Islet of Langerhans (tissue), 1 donor: ENCODE results near the gene HADHA.
"Not testable (repeated sequence)": the region's sequence is repeated elsewhere in the genome, so short reads cannot be mapped to it uniquely, and the experiment has no call there.

Experiments used
- FAIRE-seq: peaks from one replicate; lab custom pipeline; 2011; peaks lifted over from hg19 to GRCh38; lab: Jason Lieb, UNC

Gene HADHA

GRCh38 chr2:26244309-26245230, at the start of gene HADHA, which contains the start of gene HADHB:
HADHA (minus strand) TSS chr2:26244632; CDS start chr2:26244596, 36 bp downstream.
HADHB (plus strand) TSS chr2:26244939; CDS start chr2:26254255, 9,316 bp downstream.
- FAIRE-seq, result no peak

GRCh38 chr2:26292646-26293045, 48.2 kb upstream of the HADHA start:
- no peak for FAIRE-seq

- no peak for FAIRE-seq
Measured at GRCh38 chr2:26290001-26290400, 45.6 kb upstream of the HADHA start.

GRCh38 chr2:26285931-26286330, 41.5 kb upstream of the HADHA start:
- no peak for FAIRE-seq

- no peak for FAIRE-seq
Measured at GRCh38 chr2:26284132-26284531, 39.7 kb upstream of the HADHA start.

- FAIRE-seq, result no peak
Measured at GRCh38 chr2:26283606-26284005, 39.2 kb upstream of the HADHA start.

GRCh38 chr2:26281226-26281625, 36.8 kb upstream of the HADHA start:
- no peak for FAIRE-seq

- FAIRE-seq, result peak; percentile 30
Measured at GRCh38 chr2:26279886-26280285, 35.5 kb upstream of the HADHA start.

GRCh38 chr2:26276484-26277227, 32.2 kb upstream of the HADHA start:
- FAIRE-seq, result no peak

- no peak for FAIRE-seq
Measured at GRCh38 chr2:26274058-26274613, 29.7 kb upstream of the HADHA start.

GRCh38 chr2:26273501-26273900, 29.1 kb upstream of the HADHA start:
- FAIRE-seq, result no peak

GRCh38 chr2:26270373-26270772, 25.9 kb upstream of the HADHA start:
- FAIRE-seq, result no peak

GRCh38 chr2:26269571-26270158, 25.2 kb upstream of the HADHA start:
- FAIRE-seq, result no peak

GRCh38 chr2:26268670-26269385, 24.4 kb upstream of the HADHA start:
- not testable (repeated sequence) for FAIRE-seq

GRCh38 chr2:26268213-26268612, 23.8 kb upstream of the HADHA start:
- FAIRE-seq, result no peak

- not testable (repeated sequence) for FAIRE-seq
Measured at GRCh38 chr2:26258836-26259235, 14.4 kb upstream of the HADHA start.

GRCh38 chr2:26255759-26256384, 11.4 kb upstream of the HADHA start:
- no peak for FAIRE-seq

GRCh38 chr2:26251893-26252292, 7.5 kb upstream of the HADHA start:
- FAIRE-seq, result no peak

- FAIRE-seq, result no peak
Measured at GRCh38 chr2:26249625-26250024, 5.2 kb upstream of the HADHA start.

GRCh38 chr2:26246818-26247217, 2.4 kb upstream of the HADHA start:
- no peak for FAIRE-seq

GRCh38 chr2:26245810-26246209, 1.4 kb upstream of the HADHA start:
- no peak for FAIRE-seq
